H1 (cell line): ENCODE results near the gene FGF23. TPM values are rescaled to one million over a fixed set of nuclear protein-coding genes. Genes with fewer than 3 reads are reported as not detected.

ENCODE experiments used
- CTCF ChIA-PET: fragments of 300-600 bp; sonication (Branson Sonifier 250); formaldehyde crosslinking; loops from one replicate; lab custom pipeline; 2021; ENCODE audit not compliant: partially characterized antibody; lab: Charles Lee
- POLR2A ChIA-PET: fragments of 300-600 bp; sonication (Branson Sonifier 250); formaldehyde crosslinking; loops from one replicate; lab custom pipeline; 2021; ENCODE audit warnings: inconsistent platforms; ENCODE audit not compliant: partially characterized antibody; lab: Charles Lee
- DNase-seq, 2 experiments: peaks; one replicate each; pipeline versions ENCODE4 v3.0.0 to v3.0.0-alpha.2; 2010 to 2022; ENCODE audit warnings: low spot score in 2 of 2, low read depth in 1 of 2, mixed read lengths in 1 of 2
- FAIRE-seq: peaks from 2 replicates; lab custom pipeline; 2011; peaks lifted over from hg19 to GRCh38; lab: Jason Lieb, UNC
- H2AFZ ChIP-seq: 2 replicates; pipeline ENCODE4 v1.8.1; 2012; ENCODE audit warnings: low read length, inconsistent platforms
- H2AK5ac ChIP-seq: 2 replicates; pipeline ENCODE4 v1.6.1; 2013; ENCODE audit warnings: low read depth, low read length
- H2BK120ac ChIP-seq: replicated peaks from 2 replicates; pipeline ENCODE3; 2013; ENCODE audit warnings: low read depth, low read length, inconsistent platforms
- H2BK12ac ChIP-seq: 2 replicates; pipeline ENCODE4 v1.6.1; 2013; ENCODE audit warnings: low read depth, low read length
- H2BK15ac ChIP-seq: 2 replicates; pipeline ENCODE4 v1.6.1; 2013; ENCODE audit warnings: low read length
- H2BK20ac ChIP-seq: 2 replicates; pipeline ENCODE4 v1.6.1; 2013; ENCODE audit warnings: low read length
- H2BK5ac ChIP-seq: 2 replicates; pipeline ENCODE4 v1.6.1; 2013; ENCODE audit warnings: low read depth, low read length
- H3K14ac ChIP-seq: 2 replicates; pipeline ENCODE4 v1.6.1; 2013; ENCODE audit warnings: inconsistent platforms; ENCODE audit not compliant: insufficient read length
- H3K18ac ChIP-seq: 2 replicates; pipeline ENCODE4 v1.6.1; 2013; ENCODE audit warnings: low read length; ENCODE audit errors: extremely low read depth
- H3K23ac ChIP-seq: 2 replicates; pipeline ENCODE4 v1.6.1; 2013; ENCODE audit warnings: inconsistent platforms; ENCODE audit not compliant: insufficient read length
- H3K23me2 ChIP-seq: 2 replicates; pipeline ENCODE4 v1.6.1; 2013; ENCODE audit warnings: low read depth, low read length
- H3K27ac ChIP-seq: 2 replicates; pipeline ENCODE4 v1.6.1; 2011; ENCODE audit warnings: low read depth, low read length, inconsistent platforms
- H3K27me3 ChIP-seq, 4 experiments: replicated peaks in 1 of 4; 1 replicate in 1 of 4; 2 replicates in 3 of 4; pipeline versions ENCODE4 v1.6.1 to v1.8.1; 2011 to 2013; ENCODE audit warnings: low read length in 3 of 4, mild to moderate bottlenecking in 3 of 4, inconsistent platforms in 2 of 4, mixed read lengths in 2 of 4, moderate library complexity in 1 of 4; ENCODE audit not compliant: control insufficient read depth in 3 of 4, insufficient read depth in 3 of 4; ENCODE audit errors: extremely low read depth in 1 of 4
- H3K36me3 ChIP-seq, 4 experiments: 2 replicates each; pipeline versions ENCODE4 v1.6.1 to v1.8.1; 2011 to 2013; ENCODE audit warnings: mild to moderate bottlenecking in 4 of 4, low read length in 3 of 4, moderate library complexity in 2 of 4, control low read depth in 1 of 4, inconsistent platforms in 1 of 4; ENCODE audit not compliant: insufficient read depth in 4 of 4, control insufficient read depth in 2 of 4
- H3K4ac ChIP-seq: replicated peaks from 2 replicates; pipeline ENCODE3; 2013; ENCODE audit warnings: low read length, low read depth, mixed read lengths, inconsistent platforms; ENCODE audit not compliant: insufficient read length
- H3K4me1 ChIP-seq, 4 experiments: replicated peaks in 1 of 4; 1 replicate in 1 of 4; 2 replicates in 3 of 4; pipeline versions ENCODE4 v1.6.1 to v1.8.1; 2011 to 2013; ENCODE audit warnings: low read length in 3 of 4, inconsistent platforms in 2 of 4, mixed read lengths in 1 of 4; ENCODE audit not compliant: insufficient read depth in 4 of 4, control insufficient read depth in 3 of 4
- H3K4me2 ChIP-seq, 2 experiments: 2 replicates each; pipeline versions ENCODE4 v1.6.1 to v1.8.1; 2011 to 2013; ENCODE audit warnings: low read depth in 2 of 2, low read length in 2 of 2, control low read depth in 1 of 2, inconsistent platforms in 1 of 2, mild to moderate bottlenecking in 1 of 2; ENCODE audit not compliant: insufficient read depth in 1 of 2
- H3K4me3 ChIP-seq, 4 experiments: fragments of 200-600, 300-600 bp in 1 of 4; sonication (generic), shearing (Covaris generic), sonication (Bioruptor Twin) in 1 of 4; 2 replicates each; pipeline versions ENCODE4 v1.5.1 to v1.8.1; 2011 to 2016; ENCODE audit warnings: low read length in 4 of 4, low read depth in 3 of 4, control low read depth in 2 of 4, inconsistent platforms in 2 of 4, mild to moderate bottlenecking in 2 of 4, mixed read lengths in 1 of 4, moderate library complexity in 1 of 4; ENCODE audit not compliant: insufficient read depth in 2 of 4; ENCODE audit errors: extremely low read depth in 1 of 4
- H3K56ac ChIP-seq: replicated peaks from 2 replicates; pipeline ENCODE3; 2013; ENCODE audit warnings: low read depth, mild to moderate bottlenecking, mixed read lengths, low read length, inconsistent platforms; ENCODE audit not compliant: insufficient read length
- H3K79me1 ChIP-seq: 2 replicates; pipeline ENCODE4 v1.6.1; 2013; ENCODE audit warnings: low read depth, low read length, control low read depth
- H3K79me2 ChIP-seq, 2 experiments: 2 replicates each; pipeline versions ENCODE4 v1.6.1 to v1.8.1; 2012 to 2013; ENCODE audit warnings: low read length in 2 of 2, mild to moderate bottlenecking in 2 of 2, inconsistent platforms in 1 of 2; ENCODE audit not compliant: insufficient read depth in 2 of 2, control insufficient read depth in 1 of 2
- H3K9ac ChIP-seq, 4 experiments: replicated peaks in 1 of 4; 1 replicate in 1 of 4; 2 replicates in 3 of 4; pipeline versions ENCODE4 v1.6.1 to v1.8.1; 2011 to 2013; ENCODE audit warnings: low read depth in 3 of 4, low read length in 3 of 4, control low read depth in 2 of 4, mild to moderate bottlenecking in 2 of 4, moderate library complexity in 2 of 4, inconsistent platforms in 1 of 4; ENCODE audit errors: extremely low read depth in 1 of 4
- H3K9me3 ChIP-seq, 2 experiments: 2 replicates each; pipeline versions ENCODE4 v1.6.1 to v1.8.1; 2012 to 2013; ENCODE audit warnings: mild to moderate bottlenecking in 2 of 2, moderate library complexity in 2 of 2, control low read depth in 1 of 2, inconsistent platforms in 1 of 2, low read depth in 1 of 2, low read length in 1 of 2, mixed read lengths in 1 of 2; ENCODE audit not compliant: insufficient read depth in 2 of 2
- H4K20me1 ChIP-seq, 2 experiments: replicated peaks in 1 of 2; 2 replicates each; pipeline versions ENCODE3 to v1.8.1; 2011 to 2013; ENCODE audit warnings: inconsistent platforms in 2 of 2, low read length in 2 of 2, mild to moderate bottlenecking in 1 of 2; ENCODE audit not compliant: insufficient read depth in 2 of 2, control insufficient read depth in 1 of 2
- H4K5ac ChIP-seq: 2 replicates; pipeline ENCODE4 v1.6.1; 2013; ENCODE audit warnings: low read length, low read depth, mixed read lengths, inconsistent platforms; ENCODE audit not compliant: insufficient read length
- H4K8ac ChIP-seq: 2 replicates; pipeline ENCODE4 v1.8.0; 2013; ENCODE audit warnings: mild to moderate bottlenecking, moderate library complexity, low read length, inconsistent platforms; ENCODE audit not compliant: insufficient read depth; ENCODE audit errors: extremely low read depth
- H4K91ac ChIP-seq: replicated peaks from 2 replicates; pipeline ENCODE3; 2013; ENCODE audit warnings: low read length, mixed read lengths, inconsistent platforms; ENCODE audit not compliant: insufficient read length
- GTF2F1 ChIP-seq: IDR thresholded peaks from 2 replicates; pipeline ENCODE4 v1.6.1; 2012; ENCODE audit warnings: low read depth, low read length, improper control_type of control experiment, borderline replicate concordance
- HDAC2 ChIP-seq, 2 experiments: fragments of 300-600 bp in 1 of 2; sonication (generic) in 1 of 2; IDR thresholded peaks; 2 replicates each; pipeline ENCODE4 v1.6.1; 2011 to 2012; ENCODE audit warnings: low read depth in 2 of 2, low read length in 2 of 2, mild to moderate bottlenecking in 2 of 2, moderate library complexity in 2 of 2, borderline replicate concordance in 1 of 2, inconsistent platforms in 1 of 2
- JUND ChIP-seq: IDR thresholded peaks from 2 replicates; pipeline ENCODE4 v1.6.1; 2011; ENCODE audit warnings: mild to moderate bottlenecking, improper control_type of control experiment, low read length
- KDM5A ChIP-seq: fragments of 200-600 bp; IDR thresholded peaks from 2 replicates; pipeline ENCODE4 v1.7.1; 2012; ENCODE audit warnings: mild to moderate bottlenecking, low read length, inconsistent platforms, mixed read lengths
- NRF1 ChIP-seq: IDR thresholded peaks from 2 replicates; pipeline ENCODE4 v1.6.1; 2011; ENCODE audit warnings: mild to moderate bottlenecking, low read depth, low read length, improper control_type of control experiment
- PHF8 ChIP-seq: fragments of 200-600 bp; sonication (generic); conservative IDR thresholded peaks from 2 replicates; pipeline ENCODE4 v1.7.1; 2012; ENCODE audit warnings: low read depth, mild to moderate bottlenecking, inconsistent platforms, low read length, moderate library complexity
- RAD21 ChIP-seq, 2 experiments: IDR thresholded peaks in 1 of 2; conservative IDR thresholded peaks in 1 of 2; 2 replicates each; pipeline ENCODE4 v1.6.1; 2011; ENCODE audit warnings: low read depth in 2 of 2, low read length in 2 of 2, improper control_type of control experiment in 1 of 2, inconsistent platforms in 1 of 2, mild to moderate bottlenecking in 1 of 2, moderate library complexity in 1 of 2
- RNF2 ChIP-seq: fragments of 200-900, 300-1000 bp; sonication (generic); IDR thresholded peaks from 2 replicates; pipeline ENCODE4 v1.7.1; 2016; ENCODE audit warnings: borderline replicate concordance, low read depth, mild to moderate bottlenecking, antibody characterized with exemption, low read length; ENCODE audit not compliant: poor library complexity, severe bottlenecking; ENCODE audit errors: missing control alignments
- SIRT6 ChIP-seq: IDR thresholded peaks from one replicate; pipeline ENCODE4 v1.7.1; 2012; ENCODE audit warnings: low read length, inconsistent platforms
- SP1 ChIP-seq: IDR thresholded peaks from 2 replicates; pipeline ENCODE4 v1.6.1; 2011; ENCODE audit warnings: low read depth, low read length
- SRF ChIP-seq: IDR thresholded peaks from 2 replicates; pipeline ENCODE4 v1.6.1; 2011; ENCODE audit warnings: mild to moderate bottlenecking, low read depth, low read length, moderate library complexity
- TAF7 ChIP-seq: optimal IDR thresholded peaks from 2 replicates; pipeline ENCODE3; 2011; ENCODE audit warnings: low read depth, mild to moderate bottlenecking, inconsistent platforms, low read length, moderate library complexity, borderline replicate concordance
- TEAD4 ChIP-seq: IDR thresholded peaks from 2 replicates; pipeline ENCODE4 v1.6.1; 2012; ENCODE audit warnings: low read depth, low read length, inconsistent platforms, mixed read lengths
- WGBS, 2 experiments: shearing (Covaris generic) in 1 of 2; methylation state at CpG; one replicate each; pipeline versions ENCODE4 v1.1.6 to v1.1.7; 2013 to 2015; ENCODE audit warnings: low lambda C conversion rate in 2 of 2, mixed read lengths in 2 of 2, inconsistent platforms in 1 of 2, low coverage in 1 of 2, missing lambda C conversion rate in 1 of 2; ENCODE audit not compliant: insufficient replicate concordance in 2 of 2, insufficient coverage in 1 of 2, insufficient read length in 1 of 2; ENCODE audit errors: extremely low coverage in 1 of 2, missing lambda C conversion rate in 1 of 2; 5-methylcytosine and 5-hydroxymethylcytosine counted together
- polyA plus RNA-seq, 7 experiments: library from polyadenylated mRNA; depleted of rRNA in 3 of 7; stranded (reverse) in 5 of 7; unstranded in 2 of 7; fragments of >200 nt in 5 of 7; fragments of 200-250 nt in 2 of 7; gene quantifications; 1 replicate in 5 of 7; 2 replicates in 1 of 7; 4 replicates in 1 of 7; pipeline versions ENCODE4 v1.2.1 to v1.2.3, GENCODE V29; 2011 to 2013; ENCODE audit warnings: missing spikeins in 2 of 7, mixed read lengths in 2 of 7
- total RNA-seq: library from RNA; stranded (reverse); fragmentation: NEBNext Ultra II Directional; extraction: Animal tissue kit (Norgen Biotek cat#: 25700); gene quantifications from 2 replicates; pipeline ENCODE4 v1.2.1, GENCODE V29; 2021
- TF ChIP-seq, protein P1 (sequence below): IDR thresholded peaks from 2 replicates; pipeline ENCODE4 v1.6.1; 2012; ENCODE audit warnings: inconsistent platforms

The FGF23 gene
- total and polyA plus RNA-seq, 2 of the 8 experiments (the other 6 are each of a cell fraction or from before 2014, with no cell fraction given): 0.35 to 0.67 TPM

DNA sequence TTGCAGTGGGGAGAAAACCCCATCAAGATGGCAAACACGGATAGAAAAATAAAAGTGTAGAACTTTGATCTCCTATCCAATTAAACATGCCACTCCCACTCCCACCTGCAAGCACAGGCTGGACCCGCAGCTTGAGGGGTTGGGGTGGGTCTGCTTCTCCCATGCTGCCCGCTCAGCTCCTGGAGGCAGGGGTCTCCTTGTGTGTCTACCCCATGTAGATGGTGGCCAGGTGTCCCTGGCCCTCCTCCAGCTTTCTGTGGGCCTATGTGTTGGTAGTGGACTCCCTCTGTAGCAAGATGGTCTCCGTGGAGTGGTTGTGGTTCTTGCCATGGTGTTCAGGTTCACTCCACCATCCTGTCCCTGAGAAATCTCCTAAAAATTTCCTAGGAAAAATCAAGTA, 23.5 kb upstream of the FGF23 start:
- H4K20me1 ChIP-seq: no peaks in the 10 kb centered on the region
- H2BK12ac ChIP-seq: no peak overlapping the region
- H4K91ac ChIP-seq: no peak overlapping the region
- H3K4me2 ChIP-seq: no peak overlapping the region
- no peaks in the 10 kb centered on the region for H3K23me2 ChIP-seq
- no peaks in the 10 kb centered on the region for H3K27me3 ChIP-seq
- H2AK5ac ChIP-seq: no peak overlapping the region
- H3K9me3 ChIP-seq: no peaks in the 10 kb centered on the region
- H3K56ac ChIP-seq: no peak overlapping the region
- ChIA-PET POLR2A (no interaction called here), CTCF (interaction anchor here (1.1 to 2.5 kb wide), 7 partner anchors 9 to 95 kb away, joined by 3 to 10 read pairs (median 3); partner anchors contain the start of gene FGF23)
- no peaks in the 10 kb centered on the region for H3K36me3 ChIP-seq
- no peaks in the 10 kb centered on the region for H3K79me2 ChIP-seq
- H3K14ac ChIP-seq: no peak overlapping the region
- H2BK20ac ChIP-seq: no peak overlapping the region
- no peak overlapping the region for H3K4me3 ChIP-seq
- no peak overlapping the region for H2AFZ ChIP-seq
- H3K9ac ChIP-seq: no peak overlapping the region
- no peaks in the 10 kb centered on the region for H3K4me1 ChIP-seq
- no peaks in the 10 kb centered on the region for H3K79me1 ChIP-seq
- no peak overlapping the region for H4K5ac ChIP-seq
- no peak overlapping the region for H3K18ac ChIP-seq
- H2BK15ac ChIP-seq: no peak overlapping the region
- H2BK120ac ChIP-seq: no peak overlapping the region
- H2BK5ac ChIP-seq: no peak overlapping the region
- no peak overlapping the region for H3K23ac ChIP-seq
- DNase-seq (no peak), FAIRE-seq (no peak)
- WGBS, 2 experiments: 81% methylated on average over 4 of the region's 4 CpGs; no CpG with 5 or more reads in 1 of the 2 experiments
- no peak overlapping the region for H4K8ac ChIP-seq
- no peak overlapping the region for H3K4ac ChIP-seq
- no peak overlapping the region for H3K27ac ChIP-seq
- TF ChIP-seq GTF2F1 (no peak), RAD21 (IDR thresholded peaks at IDR 0.05 in 1 of 2, conservative IDR thresholded peaks at IDR 0.05 in 1 of 2; ENCODE audit: low read depth in 2 of 2, low read length in 2 of 2) (no peak), PHF8 (no peak), NRF1 (no peak), RNF2 (no peak), SIRT6 (no peak), SP1 (no peak), KDM5A (no peak), JUND (no peak), TEAD4 (no peak), TAF7 (no peak), HDAC2 (IDR thresholded peaks at IDR 0.05; ENCODE audit: borderline replicate concordance in 1 of 2, low read depth in 2 of 2, low read length in 2 of 2) (no peak), SRF (no peak)
- TF ChIP-seq, protein P1, sequence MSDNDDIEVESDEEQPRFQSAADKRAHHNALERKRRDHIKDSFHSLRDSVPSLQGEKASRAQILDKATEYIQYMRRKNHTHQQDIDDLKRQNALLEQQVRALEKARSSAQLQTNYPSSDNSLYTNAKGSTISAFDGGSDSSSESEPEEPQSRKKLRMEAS: no peak
